Measurements from ENCODE around the gene LIMK2. TPM values are rescaled to one million over a fixed set of nuclear protein-coding genes. Genes with fewer than 3 reads are reported as not detected.
"Not testable (repeated sequence)": the region's sequence is repeated elsewhere in the genome, so short reads cannot be mapped to it uniquely, and the experiment has no call there.

The LIMK2 gene
- total RNA-seq, 1 donor from 2014 or later, result 7.3 TPM

- ATAC-seq (no peak), DNase-seq (ENCODE audit: low spot score) (peak; percentile 31)
Observed at GRCh38 chr22:31288496-31289240, 76.6 kb downstream of the LIMK2 start.

GRCh38 chr22:31289344-31289743 is 77.2 kb downstream of the LIMK2 start:
- ATAC-seq, result no peak
- peak; percentile 48 for DNase-seq (ENCODE audit: low spot score)

DNA sequence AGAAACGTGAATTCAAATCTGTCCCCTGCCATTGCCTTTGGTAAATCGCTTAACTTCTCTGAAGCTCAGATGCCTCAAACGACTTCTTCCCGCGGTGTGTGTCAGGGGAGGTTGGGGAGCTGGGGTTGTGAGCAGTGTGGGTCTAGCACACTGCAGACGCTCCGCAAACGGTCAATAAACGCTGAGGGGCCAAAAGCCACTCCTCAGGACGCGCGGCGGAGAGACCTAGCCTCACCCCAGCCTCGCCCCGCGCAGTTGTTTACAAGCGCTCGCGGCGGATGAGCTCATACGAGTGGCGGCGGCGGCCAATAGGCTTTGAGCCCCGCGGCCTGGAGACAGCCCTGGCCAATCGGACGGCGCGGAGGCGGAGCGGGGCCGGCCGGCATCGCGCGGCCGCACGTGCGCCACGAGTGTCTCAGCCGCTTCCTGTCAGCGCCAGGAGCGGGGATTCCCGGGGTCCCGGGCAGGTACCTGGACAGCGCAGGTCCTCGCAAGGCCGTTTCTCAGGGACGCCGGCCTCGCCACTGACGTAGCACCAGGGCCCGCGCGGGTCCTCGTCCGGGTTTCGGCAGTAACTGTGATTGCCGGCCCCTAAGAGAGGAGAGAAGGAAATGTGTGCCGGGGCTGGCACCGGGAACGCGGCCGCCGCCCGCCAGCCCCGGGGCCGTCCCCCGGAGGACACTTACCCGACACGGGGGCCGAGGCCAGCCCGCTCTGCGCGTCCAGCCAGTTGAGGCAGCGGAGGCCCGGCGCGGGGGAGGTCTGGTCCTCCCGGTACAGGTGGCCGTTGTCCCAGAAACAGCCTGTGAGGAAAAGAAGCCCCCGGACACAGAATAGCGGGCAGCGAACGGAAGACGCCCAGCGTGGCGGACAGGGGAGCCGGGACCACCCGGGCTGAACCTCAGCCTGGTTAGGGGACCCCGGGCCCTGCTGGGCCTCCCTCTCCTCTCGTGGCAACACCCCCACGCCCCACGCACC is 78.7 kb downstream of the LIMK2 start:
- ATAC-seq, result peak; percentile 87
- peak; percentile 92 for DNase-seq (ENCODE audit: low spot score)

- ATAC-seq (no peak), DNase-seq (ENCODE audit: low spot score) (no peak)
Observed at GRCh38 chr22:31291481-31292235, 79.6 kb downstream of the LIMK2 start.

GRCh38 chr22:31292236-31292989 is 80.3 kb downstream of the LIMK2 start, which contains the start of gene PIK3IP1:
PIK3IP1 (minus strand) TSS chr22:31292488; CDS start chr22:31292344, 144 bp downstream.
- peak; percentile 84 for ATAC-seq
- DNase-seq (ENCODE audit: low spot score), result peak; percentile 88

GRCh38 chr22:31295360-31295759 is 83.3 kb downstream of the LIMK2 start:
- no peak for ATAC-seq
- DNase-seq (ENCODE audit: low spot score), result no peak

DNA sequence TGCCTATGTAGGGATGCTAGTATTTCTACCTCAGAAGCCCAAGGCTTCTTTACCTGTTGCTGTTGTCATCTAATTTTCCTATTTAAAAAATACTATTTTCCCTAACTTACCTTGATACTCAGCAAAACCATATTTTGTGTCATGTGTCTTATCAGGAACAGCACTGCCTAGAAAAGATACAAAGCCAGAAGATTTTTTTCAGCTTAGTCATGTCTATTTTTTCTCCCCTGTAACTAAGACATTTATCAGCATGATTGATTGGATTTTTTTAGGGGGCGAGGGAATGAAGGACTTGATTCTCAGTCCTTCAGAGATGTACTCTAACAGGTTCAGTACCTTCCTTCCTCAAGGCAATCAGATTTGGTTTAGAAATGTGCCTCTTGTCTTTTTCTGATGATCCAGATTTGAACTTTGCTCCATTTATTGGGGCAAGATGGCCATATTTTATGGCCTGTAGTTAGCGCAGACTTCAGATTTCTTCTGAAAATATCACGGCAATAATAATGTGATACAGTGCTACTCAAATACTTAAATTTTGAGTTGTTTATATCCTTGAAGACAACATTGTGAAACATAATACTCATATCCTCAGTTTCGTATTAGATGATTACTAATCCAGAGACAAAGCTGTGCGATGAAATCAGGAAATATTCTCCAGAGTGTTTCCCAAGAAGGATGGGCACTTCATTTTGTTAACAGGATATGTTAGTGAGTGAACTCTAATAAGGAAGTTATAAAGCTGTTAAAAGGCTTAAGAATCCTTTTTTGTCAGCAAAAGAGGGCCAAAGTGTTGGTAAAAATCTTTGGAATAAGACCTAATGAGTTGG is 83.9 kb downstream of the LIMK2 start:
- DNase-seq (ENCODE audit: low spot score) (no peak), ATAC-seq (no peak)

GRCh38 chr22:31300896-31301295 is 88.8 kb downstream of the LIMK2 start:
- peak; percentile 54 for ATAC-seq
- DNase-seq (ENCODE audit: low spot score), result no peak

DNA sequence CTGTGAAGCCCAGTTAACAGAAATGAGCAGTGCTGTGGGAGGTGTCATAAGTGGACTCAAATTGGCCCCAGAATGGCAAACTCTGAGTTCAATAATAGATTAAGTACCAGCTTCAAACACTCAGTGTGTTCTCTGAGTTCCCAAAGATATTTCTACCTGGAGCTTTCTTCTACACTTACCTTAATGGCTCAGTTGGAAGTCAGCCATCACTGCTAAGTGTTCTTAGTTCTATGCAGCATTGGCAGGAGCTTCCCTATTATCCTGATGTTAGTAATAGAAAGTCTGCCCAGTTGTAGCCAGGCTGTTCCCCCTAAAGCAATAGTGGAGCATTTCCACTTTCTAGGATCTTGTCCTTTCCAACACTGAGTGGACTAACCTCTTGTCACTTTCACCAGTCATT is 89.9 kb downstream of the LIMK2 start:
- no peak for DNase-seq (ENCODE audit: low spot score)
- ATAC-seq, result no peak

- ATAC-seq (no peak), DNase-seq (ENCODE audit: low spot score) (no peak)
Observed at GRCh38 chr22:31302537-31302936, 90.4 kb downstream of the LIMK2 start.

DNA sequence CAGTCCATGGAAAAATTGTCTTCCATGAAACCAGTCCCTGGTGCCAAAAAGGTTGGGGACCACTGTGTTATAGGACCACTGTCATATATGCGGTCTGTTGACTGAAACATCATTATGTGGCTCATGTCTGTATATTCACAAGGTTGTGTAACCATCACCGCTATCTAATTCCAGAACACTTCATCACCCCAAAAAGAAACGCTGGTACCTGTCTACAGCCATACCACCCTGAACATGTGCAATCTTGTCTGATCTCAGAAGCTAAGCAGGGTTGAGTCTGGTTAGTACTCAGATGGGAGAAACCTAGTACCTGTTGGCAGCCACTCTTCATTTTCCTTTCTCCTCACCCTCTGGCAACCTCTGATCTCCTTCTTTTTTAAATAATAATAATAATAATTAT is 93.1 kb downstream of the LIMK2 start:
- ATAC-seq, result no peak

GRCh38 chr22:31308181-31308580 is 96.1 kb downstream of the LIMK2 start:
- ATAC-seq, result no peak
- DNase-seq (ENCODE audit: low spot score), result no peak

More for the DNA sequence above, 93.1 kb downstream of the LIMK2 start:
- DNase-seq (ENCODE audit: low spot score), result no peak

GRCh38 chr22:31313366-31314147 is 101.5 kb downstream of the LIMK2 start:
- DNase-seq (ENCODE audit: low spot score), result peak; percentile 79
- peak; percentile 100 for ATAC-seq

DNA sequence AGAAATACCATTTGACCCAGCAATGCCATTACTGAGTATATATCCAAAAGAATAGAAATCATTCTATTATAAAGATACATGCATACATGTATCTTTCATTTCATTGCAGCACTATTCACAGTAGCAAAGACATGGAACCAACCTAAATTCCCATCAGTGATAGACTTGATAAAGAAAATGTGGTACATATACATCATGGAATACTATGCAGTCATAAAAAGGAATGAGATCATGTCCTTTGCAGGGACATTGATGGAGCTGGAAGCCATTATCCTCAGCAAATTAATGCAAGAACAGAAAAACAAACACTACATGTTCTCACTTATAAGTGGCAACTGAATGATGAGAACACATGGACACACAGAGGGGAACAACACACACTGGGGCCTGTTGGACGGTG is 102.1 kb downstream of the LIMK2 start:
- not testable (repeated sequence) for DNase-seq (ENCODE audit: low spot score); ATAC-seq

DNA sequence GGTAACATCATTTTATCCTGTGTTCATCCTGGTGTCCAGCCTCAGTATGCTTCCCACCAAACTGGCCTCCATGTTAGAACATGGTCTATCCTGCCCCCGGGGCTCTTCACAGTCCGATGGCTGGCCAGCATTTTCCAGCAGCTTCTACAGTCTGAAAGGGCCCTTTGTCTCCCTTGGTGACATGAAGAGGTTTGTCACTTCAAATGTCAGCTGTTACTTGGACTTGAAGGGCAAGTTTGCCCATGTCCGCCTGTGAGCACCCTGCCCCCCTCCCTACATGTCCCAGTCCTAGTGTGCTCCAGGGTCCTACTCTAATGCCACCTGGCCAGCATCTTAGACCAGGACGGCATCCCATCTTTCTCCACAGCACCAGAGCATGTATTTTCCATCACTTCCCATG is 109.3 kb downstream of the LIMK2 start:
- ATAC-seq, result no peak
- no peak for DNase-seq (ENCODE audit: low spot score)

DNA sequence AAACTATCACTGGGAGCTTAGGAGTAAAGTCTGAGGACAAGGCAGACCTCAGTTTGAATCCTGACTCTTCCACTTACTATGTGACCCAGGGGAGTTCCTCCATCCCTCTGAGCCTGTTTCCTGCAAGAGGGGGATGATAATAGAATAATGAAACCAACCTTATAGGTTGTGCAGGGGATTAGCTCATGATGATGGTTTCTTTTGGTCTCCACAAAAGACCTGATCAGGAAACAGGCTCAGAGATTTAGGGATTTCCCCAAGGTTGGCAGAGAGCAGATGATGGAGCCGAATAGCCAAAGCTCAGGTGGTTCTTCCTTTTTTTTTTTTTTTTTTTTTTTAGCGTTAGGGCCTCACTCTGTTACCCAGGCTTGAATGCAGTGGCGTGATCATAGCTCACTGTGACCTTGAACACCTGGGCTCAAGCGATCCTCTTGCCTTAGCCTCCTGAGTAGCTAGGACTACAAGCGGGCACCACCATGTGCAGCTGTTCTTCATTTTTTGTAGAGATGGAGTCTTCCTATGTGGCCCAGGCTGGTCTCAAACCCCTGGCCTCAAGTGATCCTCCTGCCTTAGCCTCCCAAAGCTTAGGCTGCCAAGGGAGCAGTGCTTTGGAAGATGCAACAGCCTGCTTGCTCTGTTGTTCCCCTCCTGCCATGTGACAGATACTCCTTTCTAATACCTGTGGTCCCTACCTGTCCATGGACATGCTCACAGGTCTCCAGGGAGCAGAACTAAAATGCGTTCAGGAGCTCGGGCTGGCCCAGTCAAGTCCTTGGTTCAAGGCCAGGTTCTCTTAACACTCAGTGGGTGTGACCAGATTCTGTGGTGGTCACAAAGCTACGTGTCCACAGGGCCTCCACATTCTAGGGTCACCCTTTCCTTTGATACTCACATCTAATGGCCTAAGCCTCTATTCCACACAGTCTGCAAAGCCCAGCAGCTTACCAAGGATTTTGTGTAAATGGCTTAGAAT is 111.8 kb downstream of the LIMK2 start:
- DNase-seq (ENCODE audit: low spot score) (no peak), ATAC-seq (no peak)

DNA sequence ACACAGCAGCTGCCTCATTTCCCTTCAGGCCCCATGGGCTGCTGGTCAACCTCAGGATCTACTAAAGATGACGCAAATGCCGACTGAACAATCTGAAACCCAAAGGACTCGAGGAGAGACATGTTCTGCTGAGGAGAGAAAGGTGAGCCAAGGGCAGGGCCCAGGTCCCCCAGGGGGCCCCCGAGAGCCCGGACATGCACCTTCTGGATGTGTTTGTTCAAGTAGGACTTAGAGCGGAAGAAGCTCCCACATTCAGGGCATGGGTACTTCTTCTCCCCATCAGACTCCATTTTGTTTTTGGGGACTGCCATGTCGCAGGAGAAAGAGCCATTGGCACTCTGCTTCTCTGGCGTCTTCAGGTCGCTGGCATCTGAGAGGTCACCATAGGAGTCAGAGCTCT is 114.8 kb downstream of the LIMK2 start:
- ATAC-seq, result no peak
- DNase-seq (ENCODE audit: low spot score), result no peak
